GM23338 (cell line): ENCODE results near the gene WIPF3. TPM values are rescaled to one million over a fixed set of nuclear protein-coding genes. Genes with fewer than 3 reads are reported as not detected.

ENCODE experiments used
- ATAC-seq: fragments of 200-7000 bp; cut with Tn5 transposase; 3 replicates; pipeline ENCODE4 v1.9.1; 2020
- DNase-seq: peaks from one replicate; pipeline ENCODE4 v3.0.0-alpha.2; 2015; ENCODE audit warnings: low spot score
- H2AFZ ChIP-seq: fragments of 200-600 bp; sonication (generic); 2 replicates; pipeline ENCODE4 v1.8.0; 2016; ENCODE audit warnings: antibody characterized with exemption, mild to moderate bottlenecking, moderate library complexity
- H3F3A ChIP-seq: fragments of 200-600 bp; sonication (generic); replicated peaks from 2 replicates; pipeline ENCODE4 v1.8.0; 2017; ENCODE audit warnings: antibody characterized with exemption, mixed run types, low read depth
- H3K27ac ChIP-seq: fragments of 200-600 bp; sonication (generic); 2 replicates; pipeline ENCODE4 v1.6.1; 2016; ENCODE audit warnings: low read depth
- H3K27me3 ChIP-seq: fragments of 200-600 bp; sonication (generic); 2 replicates; pipeline ENCODE4 v1.8.0; 2016; ENCODE audit warnings: mild to moderate bottlenecking, mixed run types, moderate library complexity; ENCODE audit not compliant: insufficient read depth
- H3K36me3 ChIP-seq: fragments of 200-600 bp; sonication (generic); 2 replicates; pipeline ENCODE4 v1.8.0; 2016; ENCODE audit warnings: mild to moderate bottlenecking; ENCODE audit not compliant: insufficient read depth
- H3K4me1 ChIP-seq: fragments of 200-600 bp; sonication (generic); 2 replicates; pipeline ENCODE4 v1.8.0; 2016; ENCODE audit warnings: mild to moderate bottlenecking, moderate library complexity; ENCODE audit not compliant: insufficient read depth
- H3K4me2 ChIP-seq: fragments of 200-600 bp; sonication (generic); 2 replicates; pipeline ENCODE4 v1.7.1; 2017; ENCODE audit warnings: mixed run types
- H3K4me3 ChIP-seq: fragments of 200-600 bp; sonication (generic); 2 replicates; pipeline ENCODE4 v1.6.1; 2016; ENCODE audit warnings: mixed run types
- H3K79me2 ChIP-seq: fragments of 200-600 bp; sonication (generic); replicated peaks from 2 replicates; pipeline ENCODE4 v1.8.0; 2017; ENCODE audit warnings: mild to moderate bottlenecking; ENCODE audit not compliant: insufficient read depth
- H3K9me2 ChIP-seq: fragments of 200-600 bp; sonication (generic); 2 replicates; pipeline ENCODE4 v1.8.0; 2017; ENCODE audit not compliant: insufficient read depth
- H4K20me1 ChIP-seq: fragments of 200-600 bp; sonication (generic); replicated peaks from 2 replicates; pipeline ENCODE4 v1.8.0; 2017; ENCODE audit warnings: mild to moderate bottlenecking; ENCODE audit not compliant: insufficient read depth
- H3K27ac Mint-ChIP-seq: 2 replicates; pipeline ENCODE4 v1.8.0; 2020; ENCODE audit warnings: inconsistent platforms, mild to moderate bottlenecking, moderate library complexity, mixed read lengths
- H3K27me3 Mint-ChIP-seq: 3 replicates; pipeline ENCODE4 v1.8.0; 2022; ENCODE audit warnings: low read depth, mild to moderate bottlenecking, moderate library complexity, mixed read lengths, inconsistent platforms; ENCODE audit not compliant: insufficient read depth, poor library complexity
- H3K36me3 Mint-ChIP-seq: 3 replicates; pipeline ENCODE4 v1.8.0; 2021; ENCODE audit warnings: low read depth, mild to moderate bottlenecking, inconsistent platforms, moderate library complexity, mixed read lengths
- H3K4me1 Mint-ChIP-seq: 3 replicates; pipeline ENCODE4 v1.8.0; 2020; ENCODE audit warnings: mild to moderate bottlenecking, inconsistent platforms, mixed read lengths
- H3K4me3 Mint-ChIP-seq: 3 replicates; pipeline ENCODE4 v1.8.0; 2021; ENCODE audit warnings: moderate library complexity, mild to moderate bottlenecking, inconsistent platforms, mixed read lengths
- H3K9me3 Mint-ChIP-seq: 3 replicates; pipeline ENCODE4 v1.8.0; 2020; ENCODE audit warnings: moderate library complexity, mild to moderate bottlenecking, inconsistent platforms, mixed read lengths
- CREB1 ChIP-seq: fragments of 250-450 bp; sonication (Bioruptor Pico); IDR thresholded peaks from 2 replicates; pipeline ENCODE4 v1.5.0; 2020; ENCODE audit warnings: low read depth, mild to moderate bottlenecking, moderate library complexity
- CTCF ChIP-seq, 2 experiments: fragments of 200-600 bp in 1 of 2; sonication (generic) in 1 of 2; conservative IDR thresholded peaks; 2 replicates each; pipeline versions ENCODE4 v1.5.1 to v1.6.1; 2016 to 2017; ENCODE audit warnings: antibody characterized with exemption in 2 of 2, low read depth in 2 of 2, mild to moderate bottlenecking in 2 of 2, moderate library complexity in 1 of 2
- ETS1 ChIP-seq: IDR thresholded peaks from 2 replicates; pipeline ENCODE4 v1.6.1; 2016; ENCODE audit warnings: antibody characterized with exemption
- JUNB ChIP-seq: IDR thresholded peaks from one replicate; pipeline ENCODE4 v1.6.1; 2016; ENCODE audit warnings: antibody characterized with exemption; ENCODE audit not compliant: unreplicated experiment
- NANOG ChIP-seq: IDR thresholded peaks from 2 replicates; pipeline ENCODE4 v1.6.1; 2016; ENCODE audit warnings: antibody characterized with exemption, borderline replicate concordance
- POLR2AphosphoS5 ChIP-seq: IDR thresholded peaks from 2 replicates; pipeline ENCODE4 v1.6.1; 2016; ENCODE audit warnings: antibody characterized with exemption, low read depth
- REST ChIP-seq: IDR thresholded peaks from one replicate; pipeline ENCODE4 v1.6.1; 2018; ENCODE audit warnings: antibody characterized with exemption; ENCODE audit not compliant: unreplicated experiment
- ZNF114 ChIP-seq: fragments of 250-450 bp; sonication (Bioruptor Pico); IDR thresholded peaks from 2 replicates; pipeline ENCODE4 v1.5.0; 2020; ENCODE audit warnings: mild to moderate bottlenecking, moderate library complexity
- ZNF331 ChIP-seq: fragments of 250-450 bp; sonication (Bioruptor Pico); IDR thresholded peaks from 2 replicates; pipeline ENCODE4 v1.5.0; 2020; ENCODE audit warnings: low read depth, mild to moderate bottlenecking, moderate library complexity
- ZNF462 ChIP-seq: fragments of 250-450 bp; sonication (Bioruptor Pico); IDR thresholded peaks from 2 replicates; pipeline ENCODE4 v1.5.0; 2020; ENCODE audit warnings: mild to moderate bottlenecking, moderate library complexity
- polyA plus RNA-seq: library from polyadenylated mRNA; unstranded; fragments of >200 nt; fragmentation: Nextera tagmentation; extraction: Ambion mirVana; gene quantifications from 2 replicates; pipeline ENCODE4 v1.2.1, GENCODE V29; 2016
- total RNA-seq: library from RNA; depleted of rRNA; stranded (reverse); fragments of >200 nt; shearing (Covaris generic); gene quantifications from 2 replicates; pipeline ENCODE4 v1.2.3, GENCODE V29; 2014

Gene WIPF3
- total and polyA plus RNA-seq, 2 experiments from 2014 or later, result 5.7 to 11.4 TPM

- TF ChIP-seq CTCF (conservative IDR thresholded peaks at IDR 0.05; ENCODE audit: low read depth in 2 of 2) (no peak), NANOG (no peak), CREB1 (no peak), POLR2AphosphoS5 (no peak), ZNF331 (CRISPR knock-in tag) (no peak), ZNF114 (CRISPR knock-in tag) (no peak)
Measured at GRCh38 chr7:29825775-29826529, 19.6 kb downstream of the WIPF3 start (continued).

GRCh38 chr7:29826530-29826822, 20.2 kb downstream of the WIPF3 start:
- Histone ChIP-seq H2AFZ (no peak overlapping the region), H3K4me3 (no peak overlapping the region), H3K9me2 (no peaks in the 10 kb centered on the region), H3K79me2 (no peaks in the 10 kb centered on the region), H3F3A (no peaks in the 10 kb centered on the region), H3K36me3 (no peaks in the 10 kb centered on the region), H4K20me1 (no peaks in the 10 kb centered on the region), H3K27me3 (no peaks in the 10 kb centered on the region), H3K27ac (no peak overlapping the region), H3K4me2 (no peak overlapping the region), H3K4me1 (peaks cover 6% of the 10 kb centered on the region)
- DNase-seq, result no peak
- TF ChIP-seq CREB1, result no peak
- no peak for TF ChIP-seq ETS1
- TF ChIP-seq NANOG, result no peak
- no peak for TF ChIP-seq POLR2AphosphoS5
- TF ChIP-seq JUNB, result no peak
- TF ChIP-seq REST, result no peak
- TF ChIP-seq ZNF331 (CRISPR knock-in tag), result no peak
- no peak for TF ChIP-seq ZNF462 (CRISPR knock-in tag)
- Mint-ChIP-seq H3K4me1 (peaks cover 14% of the 10 kb centered on the region), H3K27me3 (no peaks in the 10 kb centered on the region), H3K9me3 (peaks cover 1% of the 10 kb centered on the region), H3K27ac (no peak overlapping the region), H3K36me3 (no peaks in the 10 kb centered on the region), H3K4me3 (no peak overlapping the region)
- no peak for ATAC-seq
